T-helper 2 cell treated with Interferon-gamma antibody and Interleukin-4, amounts not matched to agents 100 ng/mL and 5 ng/mL, for 36 hours (primary cell): ENCODE results near the gene ARMC8. TPM values are rescaled to one million over a fixed set of nuclear protein-coding genes. Genes with fewer than 3 reads are reported as not detected.

ENCODE experiments used
- intact Hi-C: fragments of 100-400 bp; cut with micrococcal nuclease; formaldehyde crosslinking; loops from one replicate; pipeline ENCODE4 v1.15.1; 2023
- total RNA-seq: library from RNA; stranded (reverse); gene quantifications from 2 replicates; pipeline ENCODE4 v1.2.3, GENCODE V29; 2022

Gene ARMC8
- total RNA-seq, 1 donor from 2014 or later: 47.7 TPM

GRCh38 chr3:138297059-138297607 lies 110.0 kb downstream of the ARMC8 start:
- intact Hi-C loops: no loop called here

- intact Hi-C loops: no loop called here
Observed at GRCh38 chr3:138297876-138298275, 110.8 kb downstream of the ARMC8 start.

GRCh38 chr3:138300647-138301046 lies 113.5 kb downstream of the ARMC8 start:
- intact Hi-C loops: no loop called here

GRCh38 chr3:138303474-138303873 lies 116.4 kb downstream of the ARMC8 start:
- intact Hi-C loops: no loop called here

GRCh38 chr3:138307899-138308298 lies 120.8 kb downstream of the ARMC8 start:
- intact Hi-C loops: no loop called here

GRCh38 chr3:138308783-138309182 lies 121.7 kb downstream of the ARMC8 start:
- intact Hi-C loops: no loop called here

GRCh38 chr3:138310494-138310893 lies 123.4 kb downstream of the ARMC8 start:
- intact Hi-C loops: no loop called here

GRCh38 chr3:138314751-138315150 lies 127.7 kb downstream of the ARMC8 start:
- intact Hi-C loops: no loop called here

GRCh38 chr3:138317687-138318086 lies 130.6 kb downstream of the ARMC8 start:
- intact Hi-C loops: no loop called here

GRCh38 chr3:138323971-138324370 lies 136.9 kb downstream of the ARMC8 start:
- intact Hi-C loops: no loop called here

GRCh38 chr3:138325990-138326389 lies 138.9 kb downstream of the ARMC8 start:
- intact Hi-C loops: no loop called here

GRCh38 chr3:138326866-138327595 lies 139.9 kb downstream of the ARMC8 start:
- intact Hi-C loops: no loop called here

- intact Hi-C loops: no loop called here
Observed at GRCh38 chr3:138327831-138328230, 140.7 kb downstream of the ARMC8 start.

GRCh38 chr3:138328341-138328740 lies 141.2 kb downstream of the ARMC8 start:
- intact Hi-C loops: no loop called here

- intact Hi-C loops: loop anchor here (1.0 kb wide), 1 partner anchor 142 kb away; the partner anchor contains the start of gene ARMC8
Observed at GRCh38 chr3:138329127-138329983, 142.3 kb downstream of the ARMC8 start, which contains the start of gene NME9. NME9 (minus strand) TSS chr3:138329851; CDS start chr3:138329335, 516 bp downstream.

GRCh38 chr3:138329984-138330293 lies 142.8 kb downstream of the ARMC8 start:
- intact Hi-C loops: loop anchor here (1.0 kb wide), 1 partner anchor 143 kb away; the partner anchor contains the start of gene ARMC8

GRCh38 chr3:138331143-138331894 lies 144.2 kb downstream of the ARMC8 start:
- intact Hi-C loops: no loop called here

- intact Hi-C loops: no loop called here
Observed at GRCh38 chr3:138332472-138333073, 145.5 kb downstream of the ARMC8 start.

- intact Hi-C loops: no loop called here
Observed at GRCh38 chr3:138334608-138335007, 147.5 kb downstream of the ARMC8 start.

GRCh38 chr3:138336454-138336999 lies 149.4 kb downstream of the ARMC8 start:
- intact Hi-C loops: no loop called here

- intact Hi-C loops: no loop called here
Observed at GRCh38 chr3:138338244-138338643, 151.1 kb downstream of the ARMC8 start.
